Epithelial cell of proximal tubule (primary cell): ENCODE results near the gene NCOA7. TPM values are rescaled to one million over a fixed set of nuclear protein-coding genes. Genes with fewer than 3 reads are reported as not detected.
"Not testable (repeated sequence)": the region's sequence is repeated elsewhere in the genome, so short reads cannot be mapped to it uniquely, and the experiment has no call there.

ENCODE experiments used
- DNase-seq: peaks from one replicate; pipeline ENCODE4 v3.0.0-alpha.2; 2011; ENCODE audit warnings: low read depth
- H3K4me3 ChIP-seq: 2 replicates; pipeline ENCODE4 v1.5.1; 2011; ENCODE audit warnings: low read depth, mild to moderate bottlenecking, low read length
- total RNA-seq: library from RNA; depleted of rRNA; stranded (reverse); fragments of >200 nt; gene quantifications from 2 replicates; pipeline ENCODE4 v1.2.3, GENCODE V29; 2015
- TF ChIP-seq, protein P1 (sequence below): conservative IDR thresholded peaks from 2 replicates; pipeline ENCODE4 v1.5.1; 2012; ENCODE audit warnings: low read depth, mild to moderate bottlenecking, low read length

NCOA7 gene
- total RNA-seq, 1 donor from 2014 or later, result 8.2 TPM

GRCh38 chr6:125906158-125906998, 115.6 kb downstream of the NCOA7 start:
- DNase-seq, result no peak
- no peak overlapping the region for H3K4me3 ChIP-seq
- TF ChIP-seq, protein P1, sequence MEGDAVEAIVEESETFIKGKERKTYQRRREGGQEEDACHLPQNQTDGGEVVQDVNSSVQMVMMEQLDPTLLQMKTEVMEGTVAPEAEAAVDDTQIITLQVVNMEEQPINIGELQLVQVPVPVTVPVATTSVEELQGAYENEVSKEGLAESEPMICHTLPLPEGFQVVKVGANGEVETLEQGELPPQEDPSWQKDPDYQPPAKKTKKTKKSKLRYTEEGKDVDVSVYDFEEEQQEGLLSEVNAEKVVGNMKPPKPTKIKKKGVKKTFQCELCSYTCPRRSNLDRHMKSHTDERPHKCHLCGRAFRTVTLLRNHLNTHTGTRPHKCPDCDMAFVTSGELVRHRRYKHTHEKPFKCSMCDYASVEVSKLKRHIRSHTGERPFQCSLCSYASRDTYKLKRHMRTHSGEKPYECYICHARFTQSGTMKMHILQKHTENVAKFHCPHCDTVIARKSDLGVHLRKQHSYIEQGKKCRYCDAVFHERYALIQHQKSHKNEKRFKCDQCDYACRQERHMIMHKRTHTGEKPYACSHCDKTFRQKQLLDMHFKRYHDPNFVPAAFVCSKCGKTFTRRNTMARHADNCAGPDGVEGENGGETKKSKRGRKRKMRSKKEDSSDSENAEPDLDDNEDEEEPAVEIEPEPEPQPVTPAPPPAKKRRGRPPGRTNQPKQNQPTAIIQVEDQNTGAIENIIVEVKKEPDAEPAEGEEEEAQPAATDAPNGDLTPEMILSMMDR, result peak; percentile 85

DNA sequence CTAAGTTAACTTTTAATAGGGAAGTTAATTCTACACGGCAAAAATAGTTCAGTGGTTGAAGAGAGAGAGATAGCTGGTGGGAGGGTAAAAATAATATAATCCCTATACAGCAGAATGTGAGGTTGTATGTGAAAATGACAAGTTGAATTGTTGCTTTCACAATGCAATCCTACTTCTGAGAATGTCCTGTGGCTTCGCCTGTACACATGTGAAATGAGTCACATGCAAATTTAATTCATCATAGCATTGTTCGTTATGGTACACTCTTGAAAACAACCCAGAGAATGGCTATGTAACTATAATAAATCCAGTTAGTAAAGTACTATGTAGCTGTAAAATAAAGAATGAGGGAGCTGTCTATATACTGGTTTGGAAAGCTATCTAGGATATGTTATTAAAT, 119.8 kb downstream of the NCOA7 start:
- TF ChIP-seq, protein P1, result no peak
- DNase-seq, result no peak
- H3K4me3 ChIP-seq, result no peak overlapping the region

GRCh38 chr6:125911051-125911451, 120.3 kb downstream of the NCOA7 start:
- not testable (repeated sequence) for H3K4me3 ChIP-seq, DNase-seq

GRCh38 chr6:125912430-125912829, 121.7 kb downstream of the NCOA7 start:
- H3K4me3 ChIP-seq, DNase-seq: not testable (repeated sequence)

- TF ChIP-seq, protein P1, result no peak
Measured at GRCh38 chr6:125913145-125913544, 122.4 kb downstream of the NCOA7 start.

GRCh38 chr6:125913864-125914351, 123.1 kb downstream of the NCOA7 start:
- no peak overlapping the region for H3K4me3 ChIP-seq
- peak; percentile 92 for DNase-seq
- TF ChIP-seq, protein P1, result no peak

More at GRCh38 chr6:125913145-125913544, 122.4 kb downstream of the NCOA7 start:
- DNase-seq, result no peak
- no peak overlapping the region for H3K4me3 ChIP-seq

DNA sequence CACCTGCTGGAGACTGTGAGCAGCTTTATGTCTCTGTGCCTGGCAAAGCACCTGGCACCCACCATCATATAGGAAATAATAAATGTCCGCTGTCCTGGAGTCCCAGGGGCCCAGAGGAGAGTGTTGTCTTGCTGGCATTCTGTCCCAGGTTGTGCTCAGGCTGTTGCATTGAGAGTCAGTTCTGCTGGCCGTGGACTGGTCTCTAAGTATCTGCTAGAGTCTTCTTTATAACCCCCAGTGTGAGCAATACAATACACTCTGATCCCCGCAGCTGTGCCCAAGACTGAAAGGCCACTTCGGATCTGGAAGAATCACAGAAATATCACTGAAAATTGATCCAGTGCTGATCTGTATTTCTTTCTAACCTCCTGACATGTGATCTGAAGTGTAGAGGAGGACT, 127.5 kb downstream of the NCOA7 start:
- H3K4me3 ChIP-seq, result no peak overlapping the region
- TF ChIP-seq, protein P1, result no peak
- no peak for DNase-seq
